ENCODE results near the gene ATRNL1.

ATRNL1 gene

GRCh38 chr10:115903207-115903606 is 810.0 kb downstream of the ATRNL1 start:
- peak; percentile 13 for DNase-seq (ENCODE audit: low read depth)
- TF ChIP-seq CTCF (conservative IDR thresholded peaks at IDR 0.05; ENCODE audit: low read length): no peak
- H3K4me3 ChIP-seq (ENCODE audit: low read length): no peak overlapping the region

GRCh38 chr10:115903845-115904244 is 810.7 kb downstream of the ATRNL1 start:
- no peak for TF ChIP-seq CTCF (conservative IDR thresholded peaks at IDR 0.05; ENCODE audit: low read length)
- H3K4me3 ChIP-seq (ENCODE audit: low read length): no peak overlapping the region
- no peak for DNase-seq (ENCODE audit: low read depth)

- no peak for DNase-seq (ENCODE audit: low read depth)
- TF ChIP-seq CTCF (conservative IDR thresholded peaks at IDR 0.05; ENCODE audit: low read length): no peak
- H3K4me3 ChIP-seq (ENCODE audit: low read length): no peak overlapping the region
These were observed 815.9 kb downstream of the ATRNL1 start for GRCh38 chr10:115909037-115909436.

- no peak for DNase-seq (ENCODE audit: low read depth)
- no peak overlapping the region for H3K4me3 ChIP-seq (ENCODE audit: low read length)
- TF ChIP-seq CTCF (conservative IDR thresholded peaks at IDR 0.05; ENCODE audit: low read length): no peak
These were observed 817.0 kb downstream of the ATRNL1 start for GRCh38 chr10:115909962-115910731.

- H3K4me3 ChIP-seq (ENCODE audit: low read length): no peak overlapping the region
- TF ChIP-seq CTCF (conservative IDR thresholded peaks at IDR 0.05; ENCODE audit: low read length): no peak
- no peak for DNase-seq (ENCODE audit: low read depth)
These were observed 821.3 kb downstream of the ATRNL1 start for GRCh38 chr10:115914475-115914874.

- no peak for TF ChIP-seq CTCF (conservative IDR thresholded peaks at IDR 0.05; ENCODE audit: low read length)
- H3K4me3 ChIP-seq (ENCODE audit: low read length): no peak overlapping the region
- DNase-seq (ENCODE audit: low read depth): no peak
These were observed 822.3 kb downstream of the ATRNL1 start for GRCh38 chr10:115915429-115915828.

- H3K4me3 ChIP-seq (ENCODE audit: low read length): no peak overlapping the region
- no peak for TF ChIP-seq CTCF (conservative IDR thresholded peaks at IDR 0.05; ENCODE audit: low read length)
- DNase-seq (ENCODE audit: low read depth): peak; percentile 72
These were observed 825.6 kb downstream of the ATRNL1 start for GRCh38 chr10:115918812-115919211.

Data from AG10803 (cell line).